Neutrophil (primary cell): ENCODE measurements around the gene KLHDC4.

Experiments
- H3K27ac ChIP-seq: fragments of 200-600 bp; sonication (generic); 2 replicates; pipeline ENCODE4 v1.5.1; 2016; ENCODE audit warnings: mild to moderate bottlenecking, moderate library complexity
- H3K27me3 ChIP-seq: fragments of 200-600 bp; sonication (generic); 2 replicates; pipeline ENCODE4 v1.6.0; 2016; ENCODE audit warnings: mild to moderate bottlenecking
- H3K36me3 ChIP-seq: fragments of 200-600 bp; sonication (generic); 2 replicates; pipeline ENCODE4 v1.5.1; 2017
- H3K4me1 ChIP-seq, 2 experiments: fragments of 200-600 bp in 1 of 2; sonication (generic) in 1 of 2; 1 replicate in 1 of 2; 2 replicates in 1 of 2; pipeline versions ENCODE4 v1.5.1 to v1.6.1; 2013 to 2016; ENCODE audit warnings: low read depth in 1 of 2, low read length in 1 of 2, mild to moderate bottlenecking in 1 of 2, moderate library complexity in 1 of 2; ENCODE audit not compliant: control insufficient read depth in 1 of 2, insufficient read depth in 1 of 2
- H3K4me3 ChIP-seq, 2 experiments: fragments of 200-600 bp in 1 of 2; sonication (generic) in 1 of 2; 1 replicate in 1 of 2; 2 replicates in 1 of 2; pipeline ENCODE4 v1.5.1; 2013 to 2016; ENCODE audit warnings: low read depth in 1 of 2, low read length in 1 of 2, mild to moderate bottlenecking in 1 of 2, moderate library complexity in 1 of 2
- H3K9me3 ChIP-seq: fragments of 200-600 bp; sonication (generic); 2 replicates; pipeline ENCODE4 v1.5.1; 2016
- TF ChIP-seq, protein P1 (sequence below): fragments of 200-600 bp; sonication (generic); IDR thresholded peaks from 2 replicates; pipeline ENCODE4 v1.5.1; 2016; ENCODE audit warnings: antibody characterized with exemption

KLHDC4 gene

DNA sequence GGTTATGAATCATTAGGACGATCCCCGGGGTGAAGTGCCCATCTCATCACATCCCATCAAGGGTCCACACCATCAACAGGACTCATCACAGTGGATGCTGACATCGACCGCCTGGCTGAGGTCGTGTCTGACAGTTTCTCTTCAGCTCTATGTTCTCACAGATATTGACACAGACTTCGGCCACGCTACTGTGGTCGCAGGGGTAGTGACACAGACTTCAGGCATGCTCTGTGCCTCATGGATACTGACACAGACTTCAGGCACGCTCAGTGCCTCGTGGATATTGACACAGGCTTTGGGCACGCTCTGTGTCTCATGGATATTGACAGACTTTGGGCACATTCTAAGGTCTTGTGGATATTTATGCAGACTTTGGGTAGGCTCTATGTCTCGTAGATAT lies 50.1 kb downstream of the KLHDC4 start:
- Histone ChIP-seq H3K27ac (no peak overlapping the region), H3K9me3 (no peaks in the 10 kb centered on the region), H3K27me3 (no peaks in the 10 kb centered on the region), H3K36me3 (peaks cover 44% of the 10 kb centered on the region), H3K4me3 (no peak overlapping the region), H3K4me1 (no peaks in the 10 kb centered on the region)
- TF ChIP-seq, protein P1, sequence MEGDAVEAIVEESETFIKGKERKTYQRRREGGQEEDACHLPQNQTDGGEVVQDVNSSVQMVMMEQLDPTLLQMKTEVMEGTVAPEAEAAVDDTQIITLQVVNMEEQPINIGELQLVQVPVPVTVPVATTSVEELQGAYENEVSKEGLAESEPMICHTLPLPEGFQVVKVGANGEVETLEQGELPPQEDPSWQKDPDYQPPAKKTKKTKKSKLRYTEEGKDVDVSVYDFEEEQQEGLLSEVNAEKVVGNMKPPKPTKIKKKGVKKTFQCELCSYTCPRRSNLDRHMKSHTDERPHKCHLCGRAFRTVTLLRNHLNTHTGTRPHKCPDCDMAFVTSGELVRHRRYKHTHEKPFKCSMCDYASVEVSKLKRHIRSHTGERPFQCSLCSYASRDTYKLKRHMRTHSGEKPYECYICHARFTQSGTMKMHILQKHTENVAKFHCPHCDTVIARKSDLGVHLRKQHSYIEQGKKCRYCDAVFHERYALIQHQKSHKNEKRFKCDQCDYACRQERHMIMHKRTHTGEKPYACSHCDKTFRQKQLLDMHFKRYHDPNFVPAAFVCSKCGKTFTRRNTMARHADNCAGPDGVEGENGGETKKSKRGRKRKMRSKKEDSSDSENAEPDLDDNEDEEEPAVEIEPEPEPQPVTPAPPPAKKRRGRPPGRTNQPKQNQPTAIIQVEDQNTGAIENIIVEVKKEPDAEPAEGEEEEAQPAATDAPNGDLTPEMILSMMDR: no peak

DNA sequence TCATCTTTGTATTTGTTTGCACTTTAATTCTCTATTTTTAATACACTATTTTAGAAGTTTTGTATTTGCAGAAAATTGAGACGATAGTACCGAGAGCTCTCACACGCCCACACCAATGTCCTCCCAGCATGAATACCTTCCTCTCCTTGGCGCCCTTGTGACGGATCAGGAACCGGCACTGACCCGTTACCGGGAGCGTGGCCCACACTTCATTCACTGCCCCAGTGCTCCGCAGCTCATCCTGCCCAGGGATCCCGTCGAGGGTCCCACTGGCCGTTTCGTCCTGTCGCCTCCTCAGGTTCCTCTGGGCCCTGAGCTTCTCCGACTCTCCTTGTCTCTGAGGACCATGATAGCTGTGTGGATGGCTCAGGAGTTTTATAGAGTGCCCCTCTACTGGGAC lies 50.6 kb downstream of the KLHDC4 start:
- Histone ChIP-seq H3K27me3 (no peaks in the 10 kb centered on the region), H3K4me3 (no peak overlapping the region), H3K9me3 (no peaks in the 10 kb centered on the region), H3K27ac (no peak overlapping the region), H3K4me1 (no peaks in the 10 kb centered on the region), H3K36me3 (peaks cover 45% of the 10 kb centered on the region)
- TF ChIP-seq, protein P1: no peak

DNA sequence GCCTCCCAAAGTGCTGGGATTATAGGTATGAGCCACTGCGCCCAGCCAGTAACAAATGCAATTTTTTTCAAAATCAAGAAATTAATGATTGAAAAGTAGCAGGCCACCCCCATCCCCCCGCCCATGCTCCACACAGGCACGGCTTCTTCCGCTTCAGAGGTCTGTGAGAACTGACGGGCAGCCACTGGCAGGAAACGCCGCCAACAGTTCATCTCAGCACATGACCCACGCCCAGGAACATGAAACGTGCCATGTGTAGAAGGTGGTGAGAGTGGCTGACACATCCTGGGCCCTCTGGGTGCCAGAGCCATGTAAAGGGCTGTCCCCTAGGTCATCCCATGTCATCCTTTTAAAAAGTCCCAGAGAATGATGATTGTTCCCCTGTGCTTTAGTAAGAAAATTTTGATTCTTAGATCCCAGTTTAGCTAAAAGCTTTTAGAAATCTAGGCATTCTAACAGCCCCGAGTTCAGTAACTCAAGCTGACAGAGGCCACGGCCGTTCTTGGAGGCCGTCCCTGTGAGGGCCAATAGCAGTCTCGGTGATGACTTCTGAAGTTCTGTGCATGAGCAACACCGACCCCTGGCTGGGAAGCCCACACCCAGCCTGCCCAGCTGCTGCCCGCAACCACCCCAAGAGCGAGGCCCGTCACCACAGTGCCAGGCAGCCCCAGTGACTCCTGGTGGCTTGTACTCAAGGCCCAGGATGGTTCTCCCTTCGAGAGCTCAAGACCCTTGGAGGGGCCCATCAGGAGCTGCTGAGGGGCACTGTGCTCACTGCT lies 52.1 kb downstream of the KLHDC4 start:
- TF ChIP-seq, protein P1: no peak
- H3K36me3 ChIP-seq: peaks cover 56% of the 10 kb centered on the region
- H3K9me3 ChIP-seq: no peaks in the 10 kb centered on the region
- H3K4me1 ChIP-seq: no peaks in the 10 kb centered on the region
- no peaks in the 10 kb centered on the region for H3K27me3 ChIP-seq
- H3K4me3 ChIP-seq: no peak overlapping the region
- H3K27ac ChIP-seq: no peak overlapping the region

DNA sequence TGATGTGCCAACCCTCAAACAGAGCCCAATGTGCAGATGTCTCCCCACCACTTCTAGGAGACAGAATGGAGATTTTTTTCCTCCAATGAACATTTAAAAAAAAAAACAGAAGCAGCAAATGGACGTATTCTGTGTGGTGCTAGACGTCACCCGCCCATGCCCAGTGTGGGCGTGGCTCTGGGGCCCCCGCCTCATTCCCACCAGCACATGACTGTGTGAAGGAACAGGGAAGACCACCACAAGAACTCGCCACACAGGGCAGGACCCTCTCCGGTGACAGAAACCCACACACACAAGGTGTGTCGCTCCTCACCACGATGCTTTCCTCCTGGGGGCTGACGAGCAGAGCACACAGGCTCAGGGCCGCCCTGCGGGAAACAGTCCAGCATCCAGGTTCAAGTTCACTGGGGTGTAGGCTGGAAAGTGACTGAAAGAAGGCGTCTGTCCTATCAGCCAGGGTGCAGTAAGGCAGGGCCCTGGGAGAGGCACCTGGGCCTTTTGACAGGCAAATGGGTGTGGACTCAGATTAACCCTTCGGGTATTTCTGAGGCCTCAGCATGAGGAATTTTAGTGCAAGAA lies 53.5 kb downstream of the KLHDC4 start:
- no peaks in the 10 kb centered on the region for H3K27me3 ChIP-seq
- H3K27ac ChIP-seq: no peak overlapping the region
- no peak overlapping the region for H3K4me3 ChIP-seq
- no peaks in the 10 kb centered on the region for H3K9me3 ChIP-seq
- no peaks in the 10 kb centered on the region for H3K4me1 ChIP-seq
- peaks cover 70% of the 10 kb centered on the region for H3K36me3 ChIP-seq
- TF ChIP-seq, protein P1: no peak

DNA sequence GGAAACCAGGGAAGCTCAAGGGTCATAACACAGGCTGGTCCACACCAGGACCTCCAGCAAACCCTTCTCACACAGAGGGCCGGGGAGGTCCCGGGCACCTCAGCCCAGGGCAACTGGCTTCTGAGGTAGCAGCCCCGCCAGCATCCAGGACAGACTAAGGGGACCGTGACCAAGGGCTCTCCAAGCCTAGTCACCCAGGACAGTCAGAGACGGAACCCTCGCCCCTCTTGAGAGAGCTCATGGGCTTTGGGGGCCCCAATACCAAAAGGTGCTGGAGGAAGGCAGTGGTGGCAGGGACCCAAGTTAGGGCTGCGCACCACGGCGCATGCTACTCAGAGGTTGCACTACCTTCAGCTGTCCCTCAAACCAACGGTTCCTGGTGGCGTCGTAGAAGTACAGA lies 54.9 kb downstream of the KLHDC4 start:
- Histone ChIP-seq H3K4me1 (no peaks in the 10 kb centered on the region), H3K27me3 (no peaks in the 10 kb centered on the region), H3K27ac (no peak overlapping the region), H3K9me3 (no peaks in the 10 kb centered on the region), H3K4me3 (no peak overlapping the region), H3K36me3 (peaks cover 80% of the 10 kb centered on the region)
- TF ChIP-seq, protein P1: no peak
